ENCODE data around the gene PROSER3. TPM values are rescaled to one million over a fixed set of nuclear protein-coding genes. Genes with fewer than 3 reads are reported as not detected.

Gene PROSER3
- total RNA-seq, 1 donor from 2014 or later: 41.7 TPM

GRCh38 chr19:35733180-35734125 is 24.5 kb upstream of the PROSER3 start:
- DNase-seq: no peak
- Mint-ChIP-seq H3K4me3 (ENCODE audit: unreplicated experiment) (no peak overlapping the region), H3K4me1 (ENCODE audit: low read depth, unreplicated experiment) (no peaks in the 10 kb centered on the region), H3K9me3 (ENCODE audit: unreplicated experiment) (peaks cover 4% of the 10 kb centered on the region), H3K36me3 (ENCODE audit: unreplicated experiment) (peaks cover 4% of the 10 kb centered on the region), H3K27me3 (ENCODE audit: unreplicated experiment) (peaks cover 10% of the 10 kb centered on the region), H3K27ac (ENCODE audit: unreplicated experiment) (peak overlapping the region; percentile 73)
- TF ChIP-seq CTCF (IDR thresholded peaks at IDR 0.05; ENCODE audit: partially characterized antibody, unreplicated experiment): no peak

GRCh38 chr19:35734273-35734672 is 23.7 kb upstream of the PROSER3 start:
- Mint-ChIP-seq H3K4me3 (ENCODE audit: unreplicated experiment) (no peak overlapping the region), H3K36me3 (ENCODE audit: unreplicated experiment) (peaks cover 4% of the 10 kb centered on the region), H3K4me1 (ENCODE audit: low read depth, unreplicated experiment) (no peaks in the 10 kb centered on the region), H3K27me3 (ENCODE audit: unreplicated experiment) (peaks cover 10% of the 10 kb centered on the region), H3K27ac (ENCODE audit: unreplicated experiment) (peak overlapping the region; percentile 73), H3K9me3 (ENCODE audit: unreplicated experiment) (peaks cover 5% of the 10 kb centered on the region)
- no peak for TF ChIP-seq CTCF (IDR thresholded peaks at IDR 0.05; ENCODE audit: partially characterized antibody, unreplicated experiment)
- no peak for DNase-seq

- Mint-ChIP-seq H3K9me3 (ENCODE audit: unreplicated experiment) (peaks cover 5% of the 10 kb centered on the region), H3K4me1 (ENCODE audit: low read depth, unreplicated experiment) (no peaks in the 10 kb centered on the region), H3K36me3 (ENCODE audit: unreplicated experiment) (peaks cover 4% of the 10 kb centered on the region), H3K27me3 (ENCODE audit: unreplicated experiment) (peaks cover 9% of the 10 kb centered on the region), H3K4me3 (ENCODE audit: unreplicated experiment) (no peak overlapping the region), H3K27ac (ENCODE audit: unreplicated experiment) (no peak overlapping the region)
- no peak for TF ChIP-seq CTCF (IDR thresholded peaks at IDR 0.05; ENCODE audit: partially characterized antibody, unreplicated experiment)
- no peak for DNase-seq
Measured at GRCh38 chr19:35734889-35735288, 23.1 kb upstream of the PROSER3 start.

- Mint-ChIP-seq H3K4me1 (ENCODE audit: low read depth, unreplicated experiment) (no peaks in the 10 kb centered on the region), H3K27ac (ENCODE audit: unreplicated experiment) (no peak overlapping the region), H3K9me3 (ENCODE audit: unreplicated experiment) (peaks cover 6% of the 10 kb centered on the region), H3K4me3 (ENCODE audit: unreplicated experiment) (no peak overlapping the region), H3K27me3 (ENCODE audit: unreplicated experiment) (peaks cover 7% of the 10 kb centered on the region), H3K36me3 (ENCODE audit: unreplicated experiment) (peaks cover 4% of the 10 kb centered on the region)
- TF ChIP-seq CTCF (IDR thresholded peaks at IDR 0.05; ENCODE audit: partially characterized antibody, unreplicated experiment): no peak
- DNase-seq: no peak
Measured at GRCh38 chr19:35736913-35737886, 20.8 kb upstream of the PROSER3 start.

Measured in glutamatergic neuron (in vitro differentiated cells).